ENCODE results near the gene PARD3B.

DNA sequence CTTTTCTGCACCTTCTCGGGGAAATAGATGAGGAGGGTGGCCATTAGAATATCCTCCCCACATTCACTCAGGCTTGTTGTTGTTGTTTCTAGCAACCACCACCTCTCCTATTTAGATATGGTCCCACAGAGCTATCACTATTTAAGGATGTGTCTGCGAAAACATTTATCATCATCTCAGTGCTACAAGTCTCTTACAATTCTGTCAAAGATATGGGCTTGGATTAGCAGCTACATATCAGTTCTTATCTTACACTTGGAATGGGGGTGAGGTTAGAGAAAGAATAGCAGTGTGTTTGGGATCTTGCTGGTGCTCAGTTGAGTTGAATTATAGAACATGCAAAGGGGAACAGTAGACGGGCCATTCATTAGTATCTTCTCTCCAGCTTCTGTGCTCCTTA is 546.1 kb downstream of the PARD3B start:
- TF ChIP-seq, protein P1, sequence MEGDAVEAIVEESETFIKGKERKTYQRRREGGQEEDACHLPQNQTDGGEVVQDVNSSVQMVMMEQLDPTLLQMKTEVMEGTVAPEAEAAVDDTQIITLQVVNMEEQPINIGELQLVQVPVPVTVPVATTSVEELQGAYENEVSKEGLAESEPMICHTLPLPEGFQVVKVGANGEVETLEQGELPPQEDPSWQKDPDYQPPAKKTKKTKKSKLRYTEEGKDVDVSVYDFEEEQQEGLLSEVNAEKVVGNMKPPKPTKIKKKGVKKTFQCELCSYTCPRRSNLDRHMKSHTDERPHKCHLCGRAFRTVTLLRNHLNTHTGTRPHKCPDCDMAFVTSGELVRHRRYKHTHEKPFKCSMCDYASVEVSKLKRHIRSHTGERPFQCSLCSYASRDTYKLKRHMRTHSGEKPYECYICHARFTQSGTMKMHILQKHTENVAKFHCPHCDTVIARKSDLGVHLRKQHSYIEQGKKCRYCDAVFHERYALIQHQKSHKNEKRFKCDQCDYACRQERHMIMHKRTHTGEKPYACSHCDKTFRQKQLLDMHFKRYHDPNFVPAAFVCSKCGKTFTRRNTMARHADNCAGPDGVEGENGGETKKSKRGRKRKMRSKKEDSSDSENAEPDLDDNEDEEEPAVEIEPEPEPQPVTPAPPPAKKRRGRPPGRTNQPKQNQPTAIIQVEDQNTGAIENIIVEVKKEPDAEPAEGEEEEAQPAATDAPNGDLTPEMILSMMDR (IDR thresholded peaks at IDR 0.05): no peak
- no peak for TF ChIP-seq POLR2AphosphoS5 (IDR thresholded peaks at IDR 0.05)
- TF ChIP-seq POLR2A (IDR thresholded peaks at IDR 0.05): no peak

All from prostate gland (tissue), 2 donors.